SK-N-SH treated with all-trans-retinoic acid at 6 μM for 48 hours (cell line): ENCODE results near the gene ACE.

Source experiments
- ATAC-seq: fragments of 200-7000 bp; cut with Tn5 transposase; 3 replicates; pipeline ENCODE4 v1.9.1; 2020; ENCODE audit warnings: mild to moderate bottlenecking, moderate library complexity
- ARNTL ChIP-seq: fragments of 450-650 bp; formaldehyde crosslinking; IDR thresholded peaks from 2 replicates; pipeline ENCODE4 v1.5.0; 2020; ENCODE audit warnings: low read depth, mild to moderate bottlenecking, moderate library complexity, borderline replicate concordance
- BACH2 ChIP-seq: fragments of 250-450 bp; sonication (Bioruptor Pico); IDR thresholded peaks from 2 replicates; pipeline ENCODE4 v1.9.0; 2021; ENCODE audit warnings: mild to moderate bottlenecking, borderline replicate concordance
- CSDC2 ChIP-seq: fragments of 250-450 bp; sonication (Bioruptor Pico); IDR thresholded peaks from 2 replicates; pipeline ENCODE4 v1.5.0; 2020; ENCODE audit warnings: mild to moderate bottlenecking, moderate library complexity
- CSRNP3 ChIP-seq: fragments of 250-450 bp; sonication (Bioruptor Pico); IDR thresholded peaks from 2 replicates; pipeline ENCODE4 v1.5.1; 2021; ENCODE audit warnings: mild to moderate bottlenecking, moderate library complexity
- ESRRG ChIP-seq: fragments of 250-450 bp; sonication (Bioruptor Pico); IDR thresholded peaks from 2 replicates; pipeline ENCODE4 v1.6.1; 2021; ENCODE audit warnings: mild to moderate bottlenecking
- OSR1 ChIP-seq: fragments of 250-450 bp; sonication (Bioruptor Pico); IDR thresholded peaks from 2 replicates; pipeline ENCODE4 v1.8.0; 2022; ENCODE audit warnings: moderate library complexity, mild to moderate bottlenecking, inconsistent platforms
- PATZ1 ChIP-seq: fragments of 250-450 bp; sonication (Bioruptor Pico); IDR thresholded peaks from 2 replicates; pipeline ENCODE4 v1.8.0; 2020; ENCODE audit warnings: mild to moderate bottlenecking, moderate library complexity, borderline replicate concordance
- RARB ChIP-seq: fragments of 250-450 bp; sonication (Bioruptor Pico); IDR thresholded peaks from 2 replicates; pipeline ENCODE4 v1.8.0; 2021; ENCODE audit warnings: mild to moderate bottlenecking, moderate library complexity
- SNAI2 ChIP-seq: fragments of 250-450 bp; sonication (Bioruptor Pico); IDR thresholded peaks from 2 replicates; pipeline ENCODE4 v1.5.0; 2020; ENCODE audit warnings: mild to moderate bottlenecking, moderate library complexity
- TOX ChIP-seq: fragments of 250-450 bp; sonication (Bioruptor Pico); IDR thresholded peaks from 2 replicates; pipeline ENCODE4 v1.8.0; 2021; ENCODE audit warnings: mild to moderate bottlenecking, moderate library complexity, borderline replicate concordance
- ZC3H10 ChIP-seq: fragments of 250-450 bp; sonication (Bioruptor Pico); IDR thresholded peaks from 2 replicates; pipeline ENCODE4 v1.5.1; 2021; ENCODE audit warnings: mild to moderate bottlenecking, moderate library complexity
- ZFP3 ChIP-seq: fragments of 250-450 bp; sonication (Bioruptor Pico); IDR thresholded peaks from 2 replicates; pipeline ENCODE4 v1.5.0; 2020; ENCODE audit warnings: mild to moderate bottlenecking, moderate library complexity
- ZFP30 ChIP-seq: fragments of 450-650 bp; formaldehyde crosslinking; IDR thresholded peaks from 2 replicates; pipeline ENCODE4 v1.5.0; 2022; ENCODE audit warnings: mild to moderate bottlenecking, moderate library complexity
- ZNF565 ChIP-seq: fragments of 450-650 bp; formaldehyde crosslinking; conservative IDR thresholded peaks from 2 replicates; pipeline ENCODE4 v1.5.0; 2020; ENCODE audit warnings: low read depth, mild to moderate bottlenecking, moderate library complexity
- ZNF70 ChIP-seq: fragments of 450-650 bp; formaldehyde crosslinking; IDR thresholded peaks from 2 replicates; pipeline ENCODE4 v1.5.0; 2020; ENCODE audit warnings: mild to moderate bottlenecking, moderate library complexity
- ZNF8 ChIP-seq: fragments of 450-650 bp; formaldehyde crosslinking; IDR thresholded peaks from 2 replicates; pipeline ENCODE4 v1.5.0; 2020; ENCODE audit warnings: mild to moderate bottlenecking, moderate library complexity
- TF ChIP-seq, protein P1 (sequence below): fragments of 250-450 bp; sonication (Bioruptor Pico); IDR thresholded peaks from 2 replicates; pipeline ENCODE4 v1.5.0; 2020; ENCODE audit warnings: mild to moderate bottlenecking, moderate library complexity

ACE gene

GRCh38 chr17:63478814-63479494 is 2.1 kb downstream of the ACE start:
- no peak for TF ChIP-seq ZNF565 (CRISPR knock-in tag)
- peak; percentile 94 for ATAC-seq

DNA sequence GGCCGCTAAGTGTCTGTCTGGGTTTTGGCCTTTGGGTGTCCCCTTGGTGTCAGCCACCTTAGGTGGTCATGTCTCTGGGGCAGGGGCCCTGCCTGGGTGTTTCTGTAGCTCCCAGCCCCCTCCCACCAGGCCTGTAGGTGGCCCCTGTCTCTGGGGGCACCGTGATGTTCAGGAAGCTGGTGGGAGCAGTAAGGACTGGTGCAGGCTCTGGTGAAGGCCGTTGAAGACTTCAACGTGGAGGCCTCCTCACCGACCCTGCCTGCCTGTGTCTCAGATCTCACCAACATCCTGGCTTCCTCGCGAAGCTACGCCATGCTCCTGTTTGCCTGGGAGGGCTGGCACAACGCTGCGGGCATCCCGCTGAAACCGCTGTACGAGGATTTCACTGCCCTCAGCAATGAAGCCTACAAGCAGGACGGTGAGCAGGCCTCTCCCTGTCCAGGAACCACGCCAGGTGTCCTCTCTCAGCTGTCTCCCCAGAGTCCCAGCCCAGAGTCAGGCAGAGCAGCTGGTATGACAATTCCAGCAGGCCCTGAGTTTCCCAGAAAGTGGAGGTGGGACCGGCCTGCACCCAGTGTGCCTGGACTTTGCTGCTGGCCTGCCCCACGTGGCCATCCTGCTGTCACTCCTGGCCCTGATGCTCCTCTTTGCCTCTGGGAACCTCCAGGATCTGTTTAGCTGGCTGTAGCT is 2.8 kb downstream of the ACE start:
- TF ChIP-seq RARB (CRISPR knock-in tag), result no peak
- TF ChIP-seq PATZ1 (CRISPR knock-in tag), result no peak
- no peak for TF ChIP-seq CSRNP3
- no peak for TF ChIP-seq ZFP30 (CRISPR knock-in tag)
- no peak for TF ChIP-seq OSR1 (CRISPR knock-in tag)
- TF ChIP-seq BACH2, result no peak
- no peak for ATAC-seq

DNA sequence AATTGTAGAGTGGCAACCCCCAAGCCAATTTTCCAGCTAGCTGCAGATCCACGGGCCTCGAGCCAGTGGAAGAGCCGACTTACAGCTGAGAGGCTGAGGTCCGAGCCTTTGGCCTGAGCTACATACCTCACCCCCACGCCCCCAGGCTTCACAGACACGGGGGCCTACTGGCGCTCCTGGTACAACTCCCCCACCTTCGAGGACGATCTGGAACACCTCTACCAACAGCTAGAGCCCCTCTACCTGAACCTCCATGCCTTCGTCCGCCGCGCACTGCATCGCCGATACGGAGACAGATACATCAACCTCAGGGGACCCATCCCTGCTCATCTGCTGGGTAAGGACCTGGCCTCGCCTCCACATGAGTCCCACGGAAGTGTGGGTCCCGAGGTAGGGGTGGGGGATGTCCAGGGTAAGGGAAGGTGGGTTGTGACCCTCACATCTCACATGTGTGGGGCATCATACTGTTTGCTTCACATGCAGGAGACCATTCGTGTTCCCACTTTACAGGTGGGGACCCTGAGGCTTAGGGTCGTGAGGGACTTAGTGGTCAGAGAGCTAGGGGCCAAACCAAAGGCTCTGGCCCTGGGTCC is 3.4 kb downstream of the ACE start:
- TF ChIP-seq RARB (CRISPR knock-in tag), result no peak
- TF ChIP-seq ZNF8 (CRISPR knock-in tag), result no peak
- no peak for TF ChIP-seq BACH2
- TF ChIP-seq ESRRG (CRISPR knock-in tag), result no peak
- no peak for TF ChIP-seq ZFP30 (CRISPR knock-in tag)
- no peak for TF ChIP-seq ZC3H10
- TF ChIP-seq ZNF70 (CRISPR knock-in tag), result no peak
- no peak for TF ChIP-seq SNAI2 (CRISPR knock-in tag)
- TF ChIP-seq TOX (CRISPR knock-in tag), result no peak
- ATAC-seq, result no peak

- TF ChIP-seq ZNF565 (CRISPR knock-in tag) (no peak), OSR1 (CRISPR knock-in tag) (no peak), ZNF70 (CRISPR knock-in tag) (no peak), ZNF8 (CRISPR knock-in tag) (no peak), SNAI2 (CRISPR knock-in tag) (no peak), BACH2 (no peak), ZFP3 (no peak), CSDC2 (CRISPR knock-in tag) (no peak), PATZ1 (CRISPR knock-in tag) (no peak), ARNTL (no peak)
- TF ChIP-seq, protein P1, sequence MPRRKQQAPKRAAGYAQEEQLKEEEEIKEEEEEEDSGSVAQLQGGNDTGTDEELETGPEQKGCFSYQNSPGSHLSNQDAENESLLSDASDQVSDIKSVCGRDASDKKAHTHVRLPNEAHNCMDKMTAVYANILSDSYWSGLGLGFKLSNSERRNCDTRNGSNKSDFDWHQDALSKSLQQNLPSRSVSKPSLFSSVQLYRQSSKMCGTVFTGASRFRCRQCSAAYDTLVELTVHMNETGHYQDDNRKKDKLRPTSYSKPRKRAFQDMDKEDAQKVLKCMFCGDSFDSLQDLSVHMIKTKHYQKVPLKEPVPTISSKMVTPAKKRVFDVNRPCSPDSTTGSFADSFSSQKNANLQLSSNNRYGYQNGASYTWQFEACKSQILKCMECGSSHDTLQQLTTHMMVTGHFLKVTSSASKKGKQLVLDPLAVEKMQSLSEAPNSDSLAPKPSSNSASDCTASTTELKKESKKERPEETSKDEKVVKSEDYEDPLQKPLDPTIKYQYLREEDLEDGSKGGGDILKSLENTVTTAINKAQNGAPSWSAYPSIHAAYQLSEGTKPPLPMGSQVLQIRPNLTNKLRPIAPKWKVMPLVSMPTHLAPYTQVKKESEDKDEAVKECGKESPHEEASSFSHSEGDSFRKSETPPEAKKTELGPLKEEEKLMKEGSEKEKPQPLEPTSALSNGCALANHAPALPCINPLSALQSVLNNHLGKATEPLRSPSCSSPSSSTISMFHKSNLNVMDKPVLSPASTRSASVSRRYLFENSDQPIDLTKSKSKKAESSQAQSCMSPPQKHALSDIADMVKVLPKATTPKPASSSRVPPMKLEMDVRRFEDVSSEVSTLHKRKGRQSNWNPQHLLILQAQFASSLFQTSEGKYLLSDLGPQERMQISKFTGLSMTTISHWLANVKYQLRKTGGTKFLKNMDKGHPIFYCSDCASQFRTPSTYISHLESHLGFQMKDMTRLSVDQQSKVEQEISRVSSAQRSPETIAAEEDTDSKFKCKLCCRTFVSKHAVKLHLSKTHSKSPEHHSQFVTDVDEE (CRISPR knock-in tag), result no peak
- no peak for ATAC-seq
Measured at GRCh38 chr17:63480826-63481487, 4.1 kb downstream of the ACE start.
